Prostate gland (tissue), 2 donors: Measurements from ENCODE around the gene ICOSLG. TPM values are rescaled to one million over a fixed set of nuclear protein-coding genes. Genes with fewer than 3 reads are reported as not detected.
"Not testable (repeated sequence)": the region's sequence is repeated elsewhere in the genome, so short reads cannot be mapped to it uniquely, and the experiment has no call there.

Experiments
- DNase-seq: peaks from one replicate; pipeline ENCODE4 v3.0.0-alpha.2; 2019; ENCODE audit warnings: low spot score
- H3K27ac ChIP-seq, 2 donors: fragments of 200-600 bp; sonication (generic); 2 replicates each; pipeline ENCODE4 v1.5.1; 2017 to 2019
- H3K27me3 ChIP-seq: fragments of 200-600 bp; sonication (generic); replicated peaks from 2 replicates; pipeline ENCODE4 v1.5.1; 2019; ENCODE audit not compliant: insufficient read depth
- H3K36me3 ChIP-seq, 2 donors: fragments of 200-600 bp; sonication (generic); 1 replicate in 1 of 2; 2 replicates in 1 of 2; pipeline versions ENCODE4 v1.5.1 to v1.8.1; 2017 to 2019
- H3K4me1 ChIP-seq: fragments of 200-600 bp; sonication (generic); replicated peaks from 2 replicates; pipeline ENCODE4 v1.5.1; 2019
- H3K4me3 ChIP-seq, 2 donors: fragments of 200-600 bp; sonication (generic); 2 replicates each; pipeline ENCODE4 v1.5.1; 2017 to 2019
- H3K9me3 ChIP-seq: fragments of 200-600 bp; sonication (generic); 2 replicates; pipeline ENCODE4 v1.5.1; 2017
- WGBS: methylation state at CpG from one replicate; pipeline ENCODE4 v1.1.5; 2018; 5-methylcytosine and 5-hydroxymethylcytosine counted together
- intact Hi-C: fragments of 100-400 bp; cut with DNase I; formaldehyde crosslinking; loops from one replicate; pipeline ENCODE4 v1.14.2; 2022
- total RNA-seq, 2 donors: library from RNA; depleted of rRNA; stranded (reverse); fragments of >200 nt; gene quantifications; one replicate each; pipeline ENCODE4 v1.1.0, GENCODE V29; 2016

ICOSLG gene
- total RNA-seq, 2 donors from 2014 or later = 3.4 to 3.7 TPM

GRCh38 chr21:44229561-44229960 lies 11.2 kb downstream of the ICOSLG start:
- H3K36me3 ChIP-seq, H3K9me3 ChIP-seq, H3K4me1 ChIP-seq, H3K27me3 ChIP-seq, DNase-seq, H3K27ac ChIP-seq, intact Hi-C loops, H3K4me3 ChIP-seq: not testable (repeated sequence)
- no CpG with 5 or more reads among the region's 22 CpGs for WGBS

DNA sequence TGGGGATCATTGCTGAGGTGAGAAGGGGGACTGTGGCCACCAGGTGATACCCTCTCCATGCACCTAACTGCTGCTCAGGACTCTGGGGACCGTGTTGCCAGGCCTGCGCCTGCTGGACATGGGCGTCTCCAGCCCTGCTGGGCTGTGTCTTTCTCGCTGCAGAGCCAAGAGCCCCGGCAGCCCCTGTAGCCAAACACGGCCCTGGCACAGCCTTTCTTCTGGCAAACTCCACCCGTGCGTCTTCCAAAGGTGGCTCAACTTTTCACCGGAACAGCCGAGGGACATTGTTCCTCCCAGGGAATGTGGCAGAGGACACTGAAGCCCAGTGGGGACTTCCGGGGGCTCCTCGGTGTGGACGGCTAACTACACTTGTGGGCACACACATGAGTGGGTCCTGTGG lies 12.6 kb downstream of the ICOSLG start:
- no CpG with 5 or more reads among the region's 13 CpGs for WGBS

DNA sequence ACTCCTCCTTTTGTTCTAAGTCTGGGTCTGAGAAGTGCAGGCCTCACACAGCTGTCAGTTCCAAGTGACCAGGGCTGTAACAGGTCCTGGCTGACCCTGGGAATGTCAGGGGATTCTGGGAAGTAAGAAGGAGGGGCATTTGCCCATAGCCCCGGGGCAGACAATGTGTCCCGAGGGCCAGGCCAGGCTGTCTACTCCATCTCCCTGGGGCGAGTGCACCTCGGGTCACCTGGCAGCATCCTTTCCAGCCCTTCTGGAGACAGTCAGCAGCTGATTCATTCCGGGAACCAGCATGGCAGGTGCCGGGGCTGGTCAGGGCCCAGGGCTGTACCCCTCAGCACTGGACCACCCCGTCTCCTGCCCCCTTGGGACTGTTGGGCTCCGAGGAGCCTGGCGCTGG lies 13.1 kb downstream of the ICOSLG start:
- H3K27me3 ChIP-seq = not testable (repeated sequence)
- WGBS = no CpG with 5 or more reads among the region's 9 CpGs

More for the DNA sequence above, 12.6 kb downstream of the ICOSLG start:
- H3K4me3 ChIP-seq, intact Hi-C loops, DNase-seq, H3K4me1 ChIP-seq, H3K36me3 ChIP-seq, H3K27ac ChIP-seq, H3K9me3 ChIP-seq, H3K27me3 ChIP-seq: not testable (repeated sequence)

DNA sequence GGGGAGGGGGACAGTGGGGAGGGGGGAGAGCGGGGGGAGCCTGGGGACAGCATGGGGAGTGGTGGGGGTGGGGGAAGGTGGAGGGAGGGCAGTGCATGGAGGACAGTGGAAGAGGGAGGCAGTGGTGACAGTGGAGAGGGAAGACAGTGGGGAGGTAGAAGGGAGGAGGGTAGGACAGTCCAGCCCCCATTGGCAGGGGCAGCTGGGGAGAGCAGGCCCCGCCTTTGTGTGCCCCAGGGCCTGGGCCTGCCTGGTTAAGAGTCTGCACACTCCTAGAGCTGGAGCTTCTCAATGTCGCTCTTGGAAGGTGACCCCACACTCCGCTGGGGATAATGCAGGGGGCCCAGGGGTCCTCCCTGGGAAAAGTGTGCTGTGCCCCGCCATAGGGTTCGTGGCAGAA lies 15.1 kb downstream of the ICOSLG start:
- H3K9me3 ChIP-seq, H3K36me3 ChIP-seq, H3K27me3 ChIP-seq, DNase-seq, H3K4me3 ChIP-seq, H3K27ac ChIP-seq, intact Hi-C loops, H3K4me1 ChIP-seq: not testable (repeated sequence)
- WGBS = no CpG with 5 or more reads among the region's 6 CpGs

More for the DNA sequence above, 13.1 kb downstream of the ICOSLG start:
- H3K4me1 ChIP-seq, H3K9me3 ChIP-seq, H3K4me3 ChIP-seq, intact Hi-C loops, H3K36me3 ChIP-seq, H3K27ac ChIP-seq, DNase-seq: not testable (repeated sequence)

DNA sequence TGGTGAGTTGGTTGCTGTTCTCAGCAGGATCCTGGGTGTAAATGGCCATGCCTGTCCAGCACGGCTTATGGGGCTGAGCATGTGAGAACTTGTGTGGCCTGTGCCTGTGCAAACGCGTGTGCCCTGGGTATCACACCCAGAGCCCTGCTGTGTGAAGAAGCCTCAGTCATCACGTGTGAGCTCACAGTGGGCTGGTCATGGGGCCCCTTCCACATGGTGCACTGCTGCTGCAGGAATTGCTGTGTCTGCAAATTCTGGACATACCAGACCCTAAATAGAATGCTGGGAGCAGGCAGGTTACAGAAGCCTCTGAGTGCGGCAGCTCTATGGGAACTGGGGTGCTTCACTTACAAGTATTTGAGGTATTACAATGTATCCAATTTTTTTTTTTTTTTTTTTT lies 17.4 kb downstream of the ICOSLG start:
- H3K4me3 ChIP-seq, intact Hi-C loops, H3K9me3 ChIP-seq, H3K27ac ChIP-seq, H3K4me1 ChIP-seq, H3K36me3 ChIP-seq, DNase-seq, H3K27me3 ChIP-seq: not testable (repeated sequence)
- WGBS = no CpG with 5 or more reads among the region's 5 CpGs

DNA sequence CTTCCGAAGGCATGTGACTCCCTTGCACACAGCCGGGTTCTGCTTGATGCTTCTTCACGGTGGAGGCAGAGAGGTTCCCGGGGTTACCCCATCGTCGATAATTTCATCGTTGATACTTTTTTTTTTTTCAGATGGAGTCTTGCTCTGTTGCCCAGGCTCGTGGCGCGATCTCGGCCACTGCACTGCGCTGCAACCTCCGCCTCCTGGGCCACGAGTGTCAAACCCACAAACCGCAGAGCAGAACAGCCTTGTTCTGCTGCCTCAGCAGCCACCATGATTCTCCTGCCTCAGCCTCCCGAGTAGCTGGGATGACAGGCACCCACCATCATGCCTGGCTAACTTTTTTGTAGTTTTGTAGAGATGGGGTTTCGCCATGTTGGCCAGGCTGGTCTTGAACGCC lies 20.1 kb downstream of the ICOSLG start:
- H3K4me3 ChIP-seq, H3K36me3 ChIP-seq, H3K9me3 ChIP-seq, DNase-seq, intact Hi-C loops, H3K27me3 ChIP-seq, H3K4me1 ChIP-seq, H3K27ac ChIP-seq: not testable (repeated sequence)
- WGBS = no CpG with 5 or more reads among the region's 18 CpGs

DNA sequence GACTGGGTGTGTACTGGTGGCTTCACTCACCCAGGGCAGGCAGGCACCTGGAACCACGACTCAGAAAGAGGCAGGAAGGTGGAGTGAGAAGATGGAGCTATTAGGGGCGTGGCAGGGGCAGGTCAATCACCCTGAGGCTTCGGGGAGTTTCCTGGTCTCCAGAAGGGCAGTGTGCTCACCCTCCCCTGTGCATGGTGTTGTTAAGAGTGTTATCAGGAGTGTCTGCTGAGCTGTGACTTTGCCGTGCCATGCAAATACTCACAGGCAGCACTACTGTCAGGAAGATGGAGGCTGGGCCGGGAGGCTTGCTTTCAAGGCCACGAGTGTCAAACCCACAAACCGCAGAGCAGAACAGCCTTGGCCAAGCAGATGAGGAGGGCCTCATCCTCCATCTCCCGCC lies 22.3 kb downstream of the ICOSLG start:
- H3K27me3 ChIP-seq, DNase-seq, intact Hi-C loops, H3K27ac ChIP-seq, H3K36me3 ChIP-seq, H3K9me3 ChIP-seq, H3K4me1 ChIP-seq, H3K4me3 ChIP-seq: not testable (repeated sequence)
- WGBS = no CpG with 5 or more reads among the region's 8 CpGs

DNA sequence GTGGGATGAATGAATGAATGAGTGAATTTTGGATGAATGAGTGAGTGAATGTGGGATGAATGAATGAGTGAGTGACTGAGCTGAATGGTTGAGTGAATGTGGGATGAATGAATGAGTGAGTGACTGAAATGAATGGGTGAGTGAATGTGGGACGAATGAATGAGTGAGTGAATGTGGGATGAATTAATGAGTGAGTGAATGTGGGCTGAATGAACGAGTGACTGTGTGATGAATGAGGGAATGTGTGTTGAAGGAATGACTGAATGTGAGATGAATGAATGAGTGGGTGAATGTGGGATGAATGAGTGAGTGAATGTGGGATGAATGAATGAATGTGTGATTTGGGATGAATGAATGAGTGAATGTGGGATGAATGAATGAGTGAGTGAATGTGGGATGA lies 28.8 kb downstream of the ICOSLG start:
- 95% methylated on average over 2 of the region's 2 CpGs for WGBS
- H3K4me3 ChIP-seq, H3K9me3 ChIP-seq, H3K36me3 ChIP-seq, DNase-seq, intact Hi-C loops, H3K27me3 ChIP-seq, H3K4me1 ChIP-seq, H3K27ac ChIP-seq: not testable (repeated sequence)

GRCh38 chr21:44211574-44211973 lies 29.2 kb downstream of the ICOSLG start:
- H3K36me3 ChIP-seq, H3K4me1 ChIP-seq, H3K27ac ChIP-seq, H3K27me3 ChIP-seq, DNase-seq, H3K9me3 ChIP-seq, H3K4me3 ChIP-seq, intact Hi-C loops: not testable (repeated sequence)
- WGBS = 100% methylated on average over 3 of the region's 3 CpGs

DNA sequence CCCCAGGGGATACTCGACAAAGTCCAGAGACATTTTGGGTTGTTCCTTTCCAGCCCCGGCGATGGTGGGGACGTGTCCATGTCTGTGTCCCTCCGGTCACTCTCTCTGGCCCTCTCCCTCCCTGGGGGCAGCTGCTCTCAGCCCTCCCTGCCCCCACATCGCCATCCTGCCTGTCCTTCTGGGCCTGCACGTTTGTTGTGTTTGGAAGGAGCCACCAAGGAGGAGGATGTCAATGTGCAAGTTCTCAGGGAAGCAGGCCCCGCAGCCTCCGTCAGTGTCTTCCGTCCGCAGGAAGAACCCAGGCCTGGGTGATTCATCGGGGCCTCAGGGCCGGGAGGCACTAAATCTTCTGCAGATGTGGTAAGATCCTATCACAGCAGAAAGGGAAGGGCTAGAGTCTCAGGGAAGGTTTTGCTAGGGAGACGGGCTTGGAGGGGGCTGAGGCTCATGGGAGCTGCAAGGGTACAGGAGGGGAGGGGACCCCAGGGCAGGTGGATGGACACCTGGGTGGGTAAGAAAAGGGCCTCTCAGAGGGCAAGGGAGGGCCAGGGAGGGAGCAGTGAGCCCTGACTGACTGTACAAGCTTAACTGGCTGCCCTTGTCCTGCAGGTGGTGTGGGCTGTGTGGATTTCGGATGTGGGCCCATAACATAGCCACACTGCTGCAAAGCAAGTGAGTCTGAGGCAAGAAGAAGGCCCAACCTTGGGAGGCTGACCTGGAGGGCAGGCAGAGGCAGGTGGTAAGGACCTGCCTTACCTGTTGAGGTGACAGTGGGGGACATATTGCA lies 32.7 kb downstream of the ICOSLG start:
- DNase-seq, H3K27ac ChIP-seq, H3K27me3 ChIP-seq, intact Hi-C loops, H3K36me3 ChIP-seq, H3K9me3 ChIP-seq, H3K4me1 ChIP-seq, H3K4me3 ChIP-seq: not testable (repeated sequence)
- WGBS = no CpG with 5 or more reads among the region's 15 CpGs

- H3K36me3 ChIP-seq, H3K27ac ChIP-seq, DNase-seq, intact Hi-C loops, H3K27me3 ChIP-seq, H3K4me3 ChIP-seq, H3K4me1 ChIP-seq, H3K9me3 ChIP-seq: not testable (repeated sequence)
- no CpG with 5 or more reads among the region's 33 CpGs for WGBS
Observed at GRCh38 chr21:44206698-44207676, 33.8 kb downstream of the ICOSLG start.

- not testable (repeated sequence) for H3K27ac ChIP-seq, DNase-seq
Observed at GRCh38 chr21:44206187-44206586, 34.6 kb downstream of the ICOSLG start.

More at GRCh38 chr21:44206187-44206586, 34.6 kb downstream of the ICOSLG start:
- H3K36me3 ChIP-seq, H3K27me3 ChIP-seq, intact Hi-C loops, H3K9me3 ChIP-seq, H3K4me3 ChIP-seq, H3K4me1 ChIP-seq: not testable (repeated sequence)
- WGBS = no CpG with 5 or more reads among the region's 24 CpGs
